HEK293T (cell line): ENCODE results near the gene DNAH8.

Experiments
- ELF4 ChIP-seq: fragments of 450-650 bp; IDR thresholded peaks from 2 replicates; pipeline ENCODE4 v1.6.1; 2017; ENCODE audit warnings: antibody characterized with exemption
- FOXM1 ChIP-seq: fragments of 450-650 bp; IDR thresholded peaks from 2 replicates; pipeline ENCODE4 v1.6.1; 2017; ENCODE audit warnings: mild to moderate bottlenecking, borderline replicate concordance
- HDGF ChIP-seq: fragments of 450-650 bp; IDR thresholded peaks from 2 replicates; pipeline ENCODE4 v1.6.1; 2017; ENCODE audit warnings: antibody characterized with exemption, borderline replicate concordance
- L3MBTL2 ChIP-seq: fragments of 450-650 bp; conservative IDR thresholded peaks from 2 replicates; pipeline ENCODE4 v1.6.1; 2016; ENCODE audit warnings: mild to moderate bottlenecking
- LEF1 ChIP-seq: fragments of 450-650 bp; IDR thresholded peaks from 2 replicates; pipeline ENCODE4 v1.6.1; 2017; ENCODE audit warnings: mild to moderate bottlenecking, borderline replicate concordance
- NFRKB ChIP-seq: fragments of 450-650 bp; IDR thresholded peaks from 2 replicates; pipeline ENCODE4 v1.6.1; 2016; ENCODE audit warnings: mild to moderate bottlenecking, moderate library complexity
- TARDBP ChIP-seq: fragments of 450-650 bp; IDR thresholded peaks from 2 replicates; pipeline ENCODE4 v1.6.1; 2016
- ZNF384 ChIP-seq: fragments of 450-650 bp; IDR thresholded peaks from 2 replicates; pipeline ENCODE4 v1.6.1; 2016
- TF ChIP-seq, protein P1 (sequence below): fragments of 450-650 bp; IDR thresholded peaks from 2 replicates; pipeline ENCODE4 v1.6.1; 2016

GRCh38 chr6:39054577-39055142 lies 339.5 kb downstream of the DNAH8 start:
- TF ChIP-seq FOXM1 = no peak
- no peak for TF ChIP-seq L3MBTL2
- no peak for TF ChIP-seq HDGF
- TF ChIP-seq ZNF384 = no peak
- TF ChIP-seq ELF4 = no peak
- TF ChIP-seq, protein P1, sequence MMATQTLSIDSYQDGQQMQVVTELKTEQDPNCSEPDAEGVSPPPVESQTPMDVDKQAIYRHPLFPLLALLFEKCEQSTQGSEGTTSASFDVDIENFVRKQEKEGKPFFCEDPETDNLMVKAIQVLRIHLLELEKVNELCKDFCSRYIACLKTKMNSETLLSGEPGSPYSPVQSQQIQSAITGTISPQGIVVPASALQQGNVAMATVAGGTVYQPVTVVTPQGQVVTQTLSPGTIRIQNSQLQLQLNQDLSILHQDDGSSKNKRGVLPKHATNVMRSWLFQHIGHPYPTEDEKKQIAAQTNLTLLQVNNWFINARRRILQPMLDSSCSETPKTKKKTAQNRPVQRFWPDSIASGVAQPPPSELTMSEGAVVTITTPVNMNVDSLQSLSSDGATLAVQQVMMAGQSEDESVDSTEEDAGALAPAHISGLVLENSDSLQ = no peak
- TF ChIP-seq LEF1 = no peak
- TF ChIP-seq TARDBP = no peak
- TF ChIP-seq NFRKB = no peak
